Neutrophil (primary cell): Measurements from ENCODE around the gene ZSCAN23.
"Not testable (repeated sequence)": the region's sequence is repeated elsewhere in the genome, so short reads cannot be mapped to it uniquely, and the experiment has no call there.

Experiments
- H3K27ac ChIP-seq: fragments of 200-600 bp; sonication (generic); 2 replicates; pipeline ENCODE4 v1.5.1; 2016; ENCODE audit warnings: mild to moderate bottlenecking, moderate library complexity
- H3K27me3 ChIP-seq: fragments of 200-600 bp; sonication (generic); 2 replicates; pipeline ENCODE4 v1.6.0; 2016; ENCODE audit warnings: mild to moderate bottlenecking
- H3K36me3 ChIP-seq: fragments of 200-600 bp; sonication (generic); 2 replicates; pipeline ENCODE4 v1.5.1; 2017
- H3K4me1 ChIP-seq, 2 experiments: fragments of 200-600 bp in 1 of 2; sonication (generic) in 1 of 2; 1 replicate in 1 of 2; 2 replicates in 1 of 2; pipeline versions ENCODE4 v1.5.1 to v1.6.1; 2013 to 2016; ENCODE audit warnings: low read depth in 1 of 2, low read length in 1 of 2, mild to moderate bottlenecking in 1 of 2, moderate library complexity in 1 of 2; ENCODE audit not compliant: control insufficient read depth in 1 of 2, insufficient read depth in 1 of 2
- H3K4me3 ChIP-seq, 2 experiments: fragments of 200-600 bp in 1 of 2; sonication (generic) in 1 of 2; 1 replicate in 1 of 2; 2 replicates in 1 of 2; pipeline ENCODE4 v1.5.1; 2013 to 2016; ENCODE audit warnings: low read depth in 1 of 2, low read length in 1 of 2, mild to moderate bottlenecking in 1 of 2, moderate library complexity in 1 of 2
- H3K9me3 ChIP-seq: fragments of 200-600 bp; sonication (generic); 2 replicates; pipeline ENCODE4 v1.5.1; 2016
- TF ChIP-seq, protein P1 (sequence below): fragments of 200-600 bp; sonication (generic); IDR thresholded peaks from 2 replicates; pipeline ENCODE4 v1.5.1; 2016; ENCODE audit warnings: antibody characterized with exemption

Gene ZSCAN23

GRCh38 chr6:28474441-28475219 is 31.3 kb upstream of the ZSCAN23 start:
- no peaks in the 10 kb centered on the region for H3K36me3 ChIP-seq
- H3K9me3 ChIP-seq = no peaks in the 10 kb centered on the region
- no peaks in the 10 kb centered on the region for H3K4me1 ChIP-seq
- H3K4me3 ChIP-seq = no peak overlapping the region
- no peak overlapping the region for H3K27ac ChIP-seq
- TF ChIP-seq, protein P1, sequence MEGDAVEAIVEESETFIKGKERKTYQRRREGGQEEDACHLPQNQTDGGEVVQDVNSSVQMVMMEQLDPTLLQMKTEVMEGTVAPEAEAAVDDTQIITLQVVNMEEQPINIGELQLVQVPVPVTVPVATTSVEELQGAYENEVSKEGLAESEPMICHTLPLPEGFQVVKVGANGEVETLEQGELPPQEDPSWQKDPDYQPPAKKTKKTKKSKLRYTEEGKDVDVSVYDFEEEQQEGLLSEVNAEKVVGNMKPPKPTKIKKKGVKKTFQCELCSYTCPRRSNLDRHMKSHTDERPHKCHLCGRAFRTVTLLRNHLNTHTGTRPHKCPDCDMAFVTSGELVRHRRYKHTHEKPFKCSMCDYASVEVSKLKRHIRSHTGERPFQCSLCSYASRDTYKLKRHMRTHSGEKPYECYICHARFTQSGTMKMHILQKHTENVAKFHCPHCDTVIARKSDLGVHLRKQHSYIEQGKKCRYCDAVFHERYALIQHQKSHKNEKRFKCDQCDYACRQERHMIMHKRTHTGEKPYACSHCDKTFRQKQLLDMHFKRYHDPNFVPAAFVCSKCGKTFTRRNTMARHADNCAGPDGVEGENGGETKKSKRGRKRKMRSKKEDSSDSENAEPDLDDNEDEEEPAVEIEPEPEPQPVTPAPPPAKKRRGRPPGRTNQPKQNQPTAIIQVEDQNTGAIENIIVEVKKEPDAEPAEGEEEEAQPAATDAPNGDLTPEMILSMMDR = no peak
- peaks cover 72% of the 10 kb centered on the region for H3K27me3 ChIP-seq

DNA sequence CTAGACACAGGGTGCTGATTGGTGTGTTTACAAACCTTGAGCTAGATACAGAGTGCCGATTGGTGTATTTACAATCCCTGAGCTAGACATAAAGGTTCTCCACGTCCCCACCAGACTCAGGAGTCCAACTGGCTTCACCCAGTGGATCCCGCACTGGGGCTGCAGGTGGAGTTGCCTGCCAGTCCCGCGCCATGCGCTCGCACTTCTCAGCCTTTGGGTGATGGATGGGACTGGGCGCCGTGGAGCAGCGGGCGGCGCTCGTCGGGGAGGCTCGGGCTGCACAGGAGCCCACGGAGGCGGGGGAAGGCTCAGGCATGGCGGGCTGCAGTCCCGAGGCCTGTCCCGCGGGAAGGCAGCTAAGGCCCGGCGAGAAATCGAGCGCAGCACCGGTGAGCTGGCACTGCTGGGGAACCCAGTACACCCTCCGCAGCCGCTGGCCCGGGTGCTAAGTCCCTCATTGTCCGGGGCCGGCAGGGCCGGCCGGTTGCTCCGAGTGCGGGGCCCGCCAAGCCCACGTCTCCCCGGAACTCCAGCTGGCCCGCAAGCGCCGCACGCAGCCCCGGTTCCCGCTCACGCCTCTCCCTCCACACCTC is 26.0 kb upstream of the ZSCAN23 start:
- peaks cover 19% of the 10 kb centered on the region for H3K27me3 ChIP-seq
- not testable (repeated sequence) for H3K4me1 ChIP-seq, H3K27ac ChIP-seq, H3K9me3 ChIP-seq, H3K36me3 ChIP-seq, H3K4me3 ChIP-seq

GRCh38 chr6:28468056-28468455 is 24.8 kb upstream of the ZSCAN23 start:
- H3K9me3 ChIP-seq = no peaks in the 10 kb centered on the region
- TF ChIP-seq, protein P1 = no peak
- H3K4me1 ChIP-seq = no peaks in the 10 kb centered on the region
- H3K27ac ChIP-seq = no peak overlapping the region
- no peak overlapping the region for H3K4me3 ChIP-seq
- H3K36me3 ChIP-seq = no peaks in the 10 kb centered on the region
- peaks cover 16% of the 10 kb centered on the region for H3K27me3 ChIP-seq

DNA sequence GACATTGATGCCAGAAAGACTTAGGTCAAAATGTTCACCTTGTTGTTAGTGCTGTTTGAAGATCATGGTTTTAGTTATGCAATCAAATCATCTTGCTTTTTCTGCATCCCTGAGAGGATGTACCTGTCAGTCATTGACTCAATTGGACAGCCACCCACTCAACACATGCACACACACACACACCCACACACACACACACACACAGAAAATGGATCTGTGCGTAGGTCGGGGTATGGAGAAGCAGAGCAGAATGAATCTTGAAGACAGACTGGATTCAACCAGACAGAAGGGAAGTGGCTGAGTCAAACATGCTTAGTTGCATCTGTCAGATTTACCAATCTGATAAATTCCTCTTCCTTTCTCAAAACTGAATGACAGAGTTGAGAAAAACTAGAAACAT is 19.1 kb upstream of the ZSCAN23 start:
- Histone ChIP-seq H3K4me1 (no peaks in the 10 kb centered on the region), H3K4me3 (no peak overlapping the region), H3K36me3 (no peaks in the 10 kb centered on the region), H3K27me3 (peaks cover 56% of the 10 kb centered on the region), H3K27ac (no peak overlapping the region), H3K9me3 (no peaks in the 10 kb centered on the region)
- TF ChIP-seq, protein P1 = no peak

DNA sequence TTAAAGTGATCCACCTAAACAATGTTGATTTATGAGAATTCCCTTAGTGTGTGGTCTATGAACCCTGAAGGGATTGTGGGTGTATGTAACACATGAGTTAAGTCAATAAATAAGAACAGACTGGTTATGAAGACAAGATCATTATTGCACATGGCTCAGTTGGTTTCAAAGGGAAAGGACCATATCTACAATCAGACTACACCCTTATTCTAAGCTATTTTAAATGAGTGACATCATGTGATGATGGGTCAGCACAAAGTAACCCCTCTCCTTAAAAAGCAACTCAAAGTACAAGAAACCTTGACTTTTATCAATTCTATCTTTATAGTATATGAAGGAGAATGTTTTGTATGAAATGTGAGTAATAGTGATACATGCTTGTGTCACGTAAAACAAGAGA is 15.3 kb upstream of the ZSCAN23 start:
- H3K9me3 ChIP-seq = no peaks in the 10 kb centered on the region
- TF ChIP-seq, protein P1 = no peak
- no peaks in the 10 kb centered on the region for H3K4me1 ChIP-seq
- H3K4me3 ChIP-seq = no peak overlapping the region
- H3K27ac ChIP-seq = no peak overlapping the region
- no peaks in the 10 kb centered on the region for H3K36me3 ChIP-seq
- H3K27me3 ChIP-seq = peaks cover 61% of the 10 kb centered on the region

DNA sequence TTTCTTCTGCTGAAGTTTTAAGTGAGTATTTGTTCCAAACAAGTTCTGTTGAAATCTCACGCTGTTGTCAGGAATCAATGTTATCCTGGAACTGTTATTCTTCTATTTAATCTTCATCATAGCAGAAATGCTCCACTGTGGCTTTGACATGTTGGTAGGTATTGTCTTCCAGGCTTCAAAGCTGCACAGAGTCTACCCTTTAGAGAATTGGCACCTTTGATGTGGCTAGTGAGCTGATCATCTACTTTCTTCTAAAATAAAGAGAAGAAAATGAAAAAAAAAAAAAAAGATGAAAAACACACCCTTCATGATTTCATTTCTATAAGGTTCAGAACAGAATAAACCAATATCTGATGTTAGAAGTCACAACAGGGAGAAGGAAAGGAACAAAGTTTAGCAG is 5.8 kb upstream of the ZSCAN23 start:
- H3K9me3 ChIP-seq = no peaks in the 10 kb centered on the region
- TF ChIP-seq, protein P1 = no peak
- H3K27me3 ChIP-seq = peaks cover 54% of the 10 kb centered on the region

DNA sequence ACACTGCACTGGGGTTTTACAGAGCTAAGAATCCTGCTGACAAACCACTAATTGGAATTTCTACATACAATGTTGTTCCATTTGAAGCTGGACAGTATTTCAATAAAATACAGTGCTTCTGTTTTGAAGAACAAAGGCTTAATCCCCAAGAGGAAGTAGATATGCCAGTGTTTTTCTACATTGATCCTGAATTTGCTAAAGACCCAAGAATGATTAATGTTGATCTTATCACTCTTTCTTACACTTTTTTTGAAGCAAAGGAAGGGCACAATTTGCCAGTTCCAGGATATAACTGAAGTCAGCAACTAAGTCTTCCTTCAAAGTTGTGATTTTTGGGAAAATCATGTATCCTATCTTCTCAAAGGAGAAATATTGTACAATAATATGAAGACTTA is 4.2 kb upstream of the ZSCAN23 start:
- H3K27ac ChIP-seq, H3K9me3 ChIP-seq, H3K4me1 ChIP-seq, H3K36me3 ChIP-seq, H3K4me3 ChIP-seq: not testable (repeated sequence)
- peaks cover 68% of the 10 kb centered on the region for H3K27me3 ChIP-seq

More for the DNA sequence above, 5.8 kb upstream of the ZSCAN23 start:
- H3K27ac ChIP-seq = no peak overlapping the region
- no peak overlapping the region for H3K4me3 ChIP-seq
- no peaks in the 10 kb centered on the region for H3K36me3 ChIP-seq
- no peaks in the 10 kb centered on the region for H3K4me1 ChIP-seq
